C4-2B (cell line): ENCODE results near the gene TFDP1.
A peak's percentile ranks its signal among the peaks of the same experiment; 100 is the strongest.

Experiments
- H3K27ac ChIP-seq: fragments of 450-650 bp; 2 replicates; pipeline ENCODE4 v1.5.1; 2017
- CTCF ChIP-seq: fragments of 450-650 bp; conservative IDR thresholded peaks from 2 replicates; pipeline ENCODE4 v1.5.1; 2017; ENCODE audit warnings: mild to moderate bottlenecking
- ZFX ChIP-seq: fragments of 450-650 bp; IDR thresholded peaks from 2 replicates; pipeline ENCODE4 v1.6.1; 2017

Gene TFDP1

GRCh38 chr13:113584205-113584869 lies at the start of gene TFDP1:
Gene TFDP1 (plus strand): TSS chr13:113584753. CDS start chr13:113585838, 1,085 bp downstream.
- no peak for TF ChIP-seq CTCF
- TF ChIP-seq ZFX = no peak
- H3K27ac ChIP-seq = peak within 1 kb of the TSS; percentile 91

GRCh38 chr13:113535381-113535781 lies 49.2 kb upstream of the TFDP1 start:
- TF ChIP-seq ZFX = no peak
- no peak for TF ChIP-seq CTCF
- no peak overlapping the region for H3K27ac ChIP-seq

- no peak for TF ChIP-seq CTCF
- no peak overlapping the region for H3K27ac ChIP-seq
Observed at GRCh38 chr13:113536461-113537110, 48.0 kb upstream of the TFDP1 start.

GRCh38 chr13:113537205-113537604 lies 47.3 kb upstream of the TFDP1 start:
- TF ChIP-seq CTCF (no peak), ZFX (no peak)
- H3K27ac ChIP-seq = no peak overlapping the region

- TF ChIP-seq ZFX = no peak
- no peak for TF ChIP-seq CTCF
Observed at GRCh38 chr13:113537909-113538688, 46.5 kb upstream of the TFDP1 start.

GRCh38 chr13:113538689-113539058 lies 45.9 kb upstream of the TFDP1 start:
- H3K27ac ChIP-seq = no peak overlapping the region

More at GRCh38 chr13:113537909-113538688, 46.5 kb upstream of the TFDP1 start:
- no peak overlapping the region for H3K27ac ChIP-seq

More at GRCh38 chr13:113538689-113539058, 45.9 kb upstream of the TFDP1 start:
- TF ChIP-seq CTCF (no peak), ZFX (no peak)
